H1 (cell line): ENCODE data around the gene P4HB. TPM values are rescaled to one million over a fixed set of nuclear protein-coding genes. Genes with fewer than 3 reads are reported as not detected.

Experiments used
- ATF2 ChIP-seq: IDR thresholded peaks from 2 replicates; pipeline ENCODE4 v1.6.1; 2012; ENCODE audit warnings: low read length, inconsistent platforms
- CBX5 ChIP-seq: fragments of 300-800, 300-1000 bp; sonication (generic); IDR thresholded peaks from 2 replicates; pipeline ENCODE4 v1.7.1; 2016; ENCODE audit warnings: antibody characterized with exemption, low read length, low read depth
- CEBPB ChIP-seq: IDR thresholded peaks from 2 replicates; pipeline ENCODE4 v1.6.1; 2012; ENCODE audit warnings: low read depth, low read length
- CHD1 ChIP-seq: IDR thresholded peaks from 2 replicates; pipeline ENCODE4 v1.6.1; 2012; ENCODE audit warnings: low read depth, low read length, improper control_type of control experiment
- CHD2 ChIP-seq: IDR thresholded peaks from 2 replicates; pipeline ENCODE4 v1.6.1; 2012; ENCODE audit warnings: low read length, improper control_type of control experiment
- SIX5 ChIP-seq: IDR thresholded peaks from 2 replicates; pipeline ENCODE4 v1.6.1; 2011; ENCODE audit warnings: mild to moderate bottlenecking, low read depth, low read length
- SP2 ChIP-seq: IDR thresholded peaks from 2 replicates; pipeline ENCODE4 v1.6.1; 2012; ENCODE audit warnings: mild to moderate bottlenecking, low read length, inconsistent platforms
- TEAD4 ChIP-seq: IDR thresholded peaks from 2 replicates; pipeline ENCODE4 v1.6.1; 2012; ENCODE audit warnings: low read depth, low read length, inconsistent platforms, mixed read lengths
- polyA plus RNA-seq, 7 experiments: library from polyadenylated mRNA; depleted of rRNA in 3 of 7; stranded (reverse) in 5 of 7; unstranded in 2 of 7; fragments of >200 nt in 5 of 7; fragments of 200-250 nt in 2 of 7; gene quantifications; 1 replicate in 5 of 7; 2 replicates in 1 of 7; 4 replicates in 1 of 7; pipeline versions ENCODE4 v1.2.1 to v1.2.3, GENCODE V29; 2011 to 2013; ENCODE audit warnings: missing spikeins in 2 of 7, mixed read lengths in 2 of 7
- total RNA-seq: library from RNA; stranded (reverse); fragmentation: NEBNext Ultra II Directional; extraction: Animal tissue kit (Norgen Biotek cat#: 25700); gene quantifications from 2 replicates; pipeline ENCODE4 v1.2.1, GENCODE V29; 2021

The P4HB gene
- total and polyA plus RNA-seq, 2 of the 8 experiments (the other 6 are each of a cell fraction or from before 2014, with no cell fraction given) = 41.4 to 379 TPM

- no peak for TF ChIP-seq CHD1
- no peak for TF ChIP-seq ATF2
- no peak for TF ChIP-seq SP2
- TF ChIP-seq CHD2 = no peak
- TF ChIP-seq TEAD4 = no peak
- no peak for TF ChIP-seq CEBPB
- TF ChIP-seq CBX5 = no peak
- no peak for TF ChIP-seq SIX5
Observed at GRCh38 chr17:81834831-81835267, 25.5 kb downstream of the P4HB start, which contains the start of gene PPP1R27 (continued).
